Cerebellar cortex (tissue), 1 donor: Measurements from ENCODE around the gene GPATCH8.

Source experiments
- DNase-seq: peaks from one replicate; pipeline ENCODE4 v3.0.0-alpha.2; 2015; ENCODE audit warnings: low spot score

GPATCH8 gene

GRCh38 chr17:44354582-44355561 is 148.3 kb downstream of the GPATCH8 start:
- DNase-seq: no peak

- DNase-seq: no peak
Measured at GRCh38 chr17:44353672-44354331, 149.4 kb downstream of the GPATCH8 start.

- no peak for DNase-seq
Measured at GRCh38 chr17:44352828-44353671, 150.2 kb downstream of the GPATCH8 start.

GRCh38 chr17:44351961-44352827 is 151.0 kb downstream of the GPATCH8 start:
- no peak for DNase-seq

GRCh38 chr17:44351464-44351863 is 151.7 kb downstream of the GPATCH8 start:
- no peak for DNase-seq

- DNase-seq: peak; percentile 59
Measured at GRCh38 chr17:44350733-44351226, 152.4 kb downstream of the GPATCH8 start.

GRCh38 chr17:44349553-44350070 is 153.6 kb downstream of the GPATCH8 start:
- DNase-seq: no peak

GRCh38 chr17:44348988-44349364 is 154.2 kb downstream of the GPATCH8 start:
- DNase-seq: no peak

GRCh38 chr17:44348234-44348987 is 154.8 kb downstream of the GPATCH8 start:
- no peak for DNase-seq
